Choroid plexus epithelial cell (primary cell): Measurements from ENCODE around the gene NYAP1.
A peak's percentile ranks its signal among the peaks of the same experiment; 100 is the strongest.

Source experiments
- DNase-seq: peaks from one replicate; pipeline ENCODE4 v3.0.0-alpha.2; 2010; ENCODE audit warnings: low read depth
- H3K4me3 ChIP-seq: 2 replicates; pipeline ENCODE4 v1.5.1; 2011; ENCODE audit warnings: low read depth, mild to moderate bottlenecking, control low read depth, low read length, moderate library complexity
- CTCF ChIP-seq: conservative IDR thresholded peaks from 2 replicates; pipeline ENCODE4 v1.5.1; 2011; ENCODE audit warnings: low read depth, mild to moderate bottlenecking, control low read depth, inconsistent platforms, low read length, moderate library complexity

The NYAP1 gene

GRCh38 chr7:100472854-100473499 is 10.8 kb upstream of the NYAP1 start:
- TF ChIP-seq CTCF = no peak
- no peak overlapping the region for H3K4me3 ChIP-seq
- peak; percentile 41 for DNase-seq

GRCh38 chr7:100475549-100475948 is 8.2 kb upstream of the NYAP1 start:
- peak overlapping the region; percentile 40 for H3K4me3 ChIP-seq
- TF ChIP-seq CTCF = no peak
- no peak for DNase-seq

- TF ChIP-seq CTCF = no peak
These were observed 7.5 kb upstream of the NYAP1 start for GRCh38 chr7:100476101-100476780.

GRCh38 chr7:100476903-100477870 is 6.5 kb upstream of the NYAP1 start:
- DNase-seq = no peak
- TF ChIP-seq CTCF = peak; percentile 50
- H3K4me3 ChIP-seq = peak overlapping the region; percentile 94

More at GRCh38 chr7:100476101-100476780, 7.5 kb upstream of the NYAP1 start:
- H3K4me3 ChIP-seq = peak overlapping the region; percentile 94
- DNase-seq = no peak

GRCh38 chr7:100477871-100478267 is 5.9 kb upstream of the NYAP1 start:
- TF ChIP-seq CTCF = no peak
- peak overlapping the region; percentile 94 for H3K4me3 ChIP-seq
- no peak for DNase-seq

GRCh38 chr7:100478958-100479660 is 4.6 kb upstream of the NYAP1 start, which contains the start of gene TSC22D4:
TSC22D4 (minus strand) TSS chr7:100479214; CDS start chr7:100478038, 1,176 bp downstream.
- peak; percentile 98 for DNase-seq
- H3K4me3 ChIP-seq = peak within 1 kb of the TSS; percentile 94
- no peak for TF ChIP-seq CTCF
